Ramos (cell line): ENCODE data around the gene PRKCA.
"Not testable (repeated sequence)": the region's sequence is repeated elsewhere in the genome, so short reads cannot be mapped to it uniquely, and the experiment has no call there.

Source experiments
- in situ Hi-C: fragments of 300-500 bp; cut with MboI; formaldehyde crosslinking; loops from one replicate; pipeline ENCODE4 v1.14.3; 2022; ENCODE audit warnings: low sequenced_read_pairs; ENCODE audit not compliant: unreplicated experiment

PRKCA gene

GRCh38 chr17:66373944-66374817 lies 71.8 kb downstream of the PRKCA start:
- in situ Hi-C loops: no loop called here

- in situ Hi-C loops: no loop called here
Observed at GRCh38 chr17:66375121-66375520, 72.7 kb downstream of the PRKCA start.

- in situ Hi-C loops: no loop called here
Observed at GRCh38 chr17:66378296-66378695, 75.9 kb downstream of the PRKCA start.

- in situ Hi-C loops: no loop called here
Observed at GRCh38 chr17:66379544-66379943, 77.1 kb downstream of the PRKCA start.

- in situ Hi-C loops: no loop called here
Observed at GRCh38 chr17:66379996-66380395, 77.6 kb downstream of the PRKCA start.

- in situ Hi-C loops: no loop called here
Observed at GRCh38 chr17:66381701-66382362, 79.4 kb downstream of the PRKCA start.

GRCh38 chr17:66383333-66383732 lies 80.9 kb downstream of the PRKCA start:
- in situ Hi-C loops: no loop called here

GRCh38 chr17:66386498-66387351 lies 84.3 kb downstream of the PRKCA start:
- in situ Hi-C loops: no loop called here

GRCh38 chr17:66387392-66387981 lies 85.1 kb downstream of the PRKCA start:
- in situ Hi-C loops: no loop called here

- in situ Hi-C loops: no loop called here
Observed at GRCh38 chr17:66392783-66393437, 90.5 kb downstream of the PRKCA start.

- in situ Hi-C loops: no loop called here
Observed at GRCh38 chr17:66395961-66396360, 93.5 kb downstream of the PRKCA start.

GRCh38 chr17:66397486-66397885 lies 95.1 kb downstream of the PRKCA start:
- in situ Hi-C loops: no loop called here

GRCh38 chr17:66398059-66398458 lies 95.6 kb downstream of the PRKCA start:
- in situ Hi-C loops: no loop called here

- in situ Hi-C loops: no loop called here
Observed at GRCh38 chr17:66398617-66399016, 96.2 kb downstream of the PRKCA start.

- in situ Hi-C loops: no loop called here
Observed at GRCh38 chr17:66399441-66399840, 97.0 kb downstream of the PRKCA start.

- in situ Hi-C loops: not testable (repeated sequence)
Observed at GRCh38 chr17:66400041-66400688, 97.8 kb downstream of the PRKCA start.

- in situ Hi-C loops: no loop called here
Observed at GRCh38 chr17:66400698-66401097, 98.3 kb downstream of the PRKCA start.

- in situ Hi-C loops: no loop called here
Observed at GRCh38 chr17:66401364-66401763, 99.0 kb downstream of the PRKCA start.

GRCh38 chr17:66403846-66404556 lies 101.6 kb downstream of the PRKCA start:
- in situ Hi-C loops: no loop called here
